Spleen (tissue), 11 donors: ENCODE data around the gene PHC2. TPM values are rescaled to one million over a fixed set of nuclear protein-coding genes. Genes with fewer than 3 reads are reported as not detected.

Experiments used
- DNase-seq: peaks from one replicate; pipeline ENCODE4 v3.0.0-alpha.2; 2020
- H3K27ac ChIP-seq, 8 donors: fragments of 200-600 bp; sonication (generic) in 7 of 8; 1 replicate in 4 of 8; 2 replicates in 4 of 8; pipeline versions ENCODE4 v1.5.0 to v1.8.0; 2016 to 2021; ENCODE audit warnings: inconsistent platforms in 4 of 8, mild to moderate bottlenecking in 4 of 8, moderate library complexity in 1 of 8
- H3K27me3 ChIP-seq, 7 donors: fragments of 200-600 bp; sonication (generic) in 6 of 7; replicated peaks in 1 of 7; 1 replicate in 4 of 7; 2 replicates in 3 of 7; pipeline versions ENCODE4 v1.5.0 to v1.8.0; 2016 to 2021; ENCODE audit warnings: inconsistent platforms in 3 of 7, mild to moderate bottlenecking in 1 of 7
- H3K36me3 ChIP-seq, 6 donors: fragments of 200-600 bp; sonication (generic) in 5 of 6; 1 replicate in 4 of 6; 2 replicates in 2 of 6; pipeline versions ENCODE4 v1.5.0 to v1.8.0; 2016 to 2021; ENCODE audit warnings: inconsistent platforms in 2 of 6
- H3K4me1 ChIP-seq, 6 donors: fragments of 200-600 bp; sonication (generic) in 5 of 6; 1 replicate in 3 of 6; 2 replicates in 3 of 6; pipeline versions ENCODE4 v1.5.0 to v1.8.0; 2016 to 2021; ENCODE audit warnings: inconsistent platforms in 3 of 6
- H3K4me3 ChIP-seq, 8 donors: fragments of 200-600 bp; sonication (generic) in 7 of 8; 1 replicate in 4 of 8; 2 replicates in 4 of 8; pipeline versions ENCODE4 v1.5.0 to v1.8.0; 2016 to 2021; ENCODE audit warnings: inconsistent platforms in 4 of 8, mild to moderate bottlenecking in 4 of 8, moderate library complexity in 2 of 8
- H3K9me3 ChIP-seq, 8 donors: fragments of 200-600 bp; sonication (generic) in 7 of 8; 1 replicate in 4 of 8; 2 replicates in 4 of 8; pipeline versions ENCODE4 v1.5.0 to v1.8.0; 2016 to 2021; ENCODE audit warnings: inconsistent platforms in 4 of 8
- POLR2A ChIP-seq, 3 donors: fragments of 450-650 bp; IDR thresholded peaks; one replicate each; pipeline ENCODE4 v1.5.1; 2017; ENCODE audit warnings: antibody characterized with exemption in 3 of 3, mild to moderate bottlenecking in 1 of 3
- POLR2AphosphoS5 ChIP-seq, 3 donors: sonication (generic); formaldehyde crosslinking; IDR thresholded peaks; one replicate each; pipeline ENCODE4 v1.5.1; 2017; ENCODE audit warnings: antibody characterized with exemption in 3 of 3
- WGBS, 5 donors: extraction: QIAGEN DNeasy Blood & Tissue Kit in 3 of 5; methylation state at CpG; one replicate each; pipeline versions ENCODE4 v1.1.5 to v1.1.7; 2013 to 2018; 5-methylcytosine and 5-hydroxymethylcytosine counted together
- intact Hi-C: fragments of 100-400 bp; cut with DNase I; formaldehyde crosslinking; loops from one replicate; pipeline ENCODE4 v1.15.0; 2023; ENCODE audit warnings: low total_unique reads
- polyA plus RNA-seq, 3 donors: library from polyadenylated mRNA; stranded (reverse); fragments of 200-250 nt; gene quantifications; one replicate each; pipeline ENCODE4 v1.2.1, GENCODE V29; 2013
- total RNA-seq, 7 donors: library from RNA; depleted of rRNA in 3 of 7; stranded (reverse); fragments of >200 nt in 3 of 7; fragmentation: NEBNext Ultra II Directional in 4 of 7; extraction: Animal tissue kit (Norgen Biotek cat#: 25700) in 4 of 7; gene quantifications; one replicate each; pipeline versions ENCODE4 v1.1.0 to v1.2.1, GENCODE V29; 2016 to 2021
- TF ChIP-seq, protein P1 (sequence below), 11 experiments: fragments of 200-600 bp in 7 of 11; fragments of 450-650 bp in 4 of 11; sonication (generic) in 4 of 11; IDR thresholded peaks in 8 of 11; conservative IDR thresholded peaks in 3 of 11; 1 replicate in 7 of 11; 2 replicates in 4 of 11; pipeline versions ENCODE4 v1.4.0 to v1.8.0; 2016 to 2021; ENCODE audit warnings: antibody characterized with exemption in 11 of 11, inconsistent platforms in 4 of 11, mild to moderate bottlenecking in 1 of 11
- donor health status: healthy with polysubstance abuse.
- donor health status: DM: no; HTN: no; CAD: no; lungs with moderate emphysema.
- donor health status: DM: no; HTN: no; CAD: no.
- donor health status: Bipolar disorder and iron deficiency.
- donor health status: healthy.
- donor health status: DM: no; HTN: no; CAD: no.
- donor health status: DM: yes; HTN: yes; CAD: no.

The PHC2 gene
- total and polyA plus RNA-seq, 10 donors, result 51.1 to 272 (median 136) TPM

GRCh38 chr1:33346533-33346926 is 84.4 kb downstream of the PHC2 start:
- no peak for TF ChIP-seq POLR2A (IDR thresholded peaks at IDR 0.05)
- TF ChIP-seq, protein P1, sequence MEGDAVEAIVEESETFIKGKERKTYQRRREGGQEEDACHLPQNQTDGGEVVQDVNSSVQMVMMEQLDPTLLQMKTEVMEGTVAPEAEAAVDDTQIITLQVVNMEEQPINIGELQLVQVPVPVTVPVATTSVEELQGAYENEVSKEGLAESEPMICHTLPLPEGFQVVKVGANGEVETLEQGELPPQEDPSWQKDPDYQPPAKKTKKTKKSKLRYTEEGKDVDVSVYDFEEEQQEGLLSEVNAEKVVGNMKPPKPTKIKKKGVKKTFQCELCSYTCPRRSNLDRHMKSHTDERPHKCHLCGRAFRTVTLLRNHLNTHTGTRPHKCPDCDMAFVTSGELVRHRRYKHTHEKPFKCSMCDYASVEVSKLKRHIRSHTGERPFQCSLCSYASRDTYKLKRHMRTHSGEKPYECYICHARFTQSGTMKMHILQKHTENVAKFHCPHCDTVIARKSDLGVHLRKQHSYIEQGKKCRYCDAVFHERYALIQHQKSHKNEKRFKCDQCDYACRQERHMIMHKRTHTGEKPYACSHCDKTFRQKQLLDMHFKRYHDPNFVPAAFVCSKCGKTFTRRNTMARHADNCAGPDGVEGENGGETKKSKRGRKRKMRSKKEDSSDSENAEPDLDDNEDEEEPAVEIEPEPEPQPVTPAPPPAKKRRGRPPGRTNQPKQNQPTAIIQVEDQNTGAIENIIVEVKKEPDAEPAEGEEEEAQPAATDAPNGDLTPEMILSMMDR (IDR thresholded peaks at IDR 0.05 in 8 of 11, conservative IDR thresholded peaks at IDR 0.05 in 3 of 11), result no peak
- no peak for TF ChIP-seq POLR2AphosphoS5 (IDR thresholded peaks at IDR 0.05)
- no peaks in the 10 kb centered on the region for H3K9me3 ChIP-seq
- H3K4me1 ChIP-seq, result peaks cover 41 to 92% (median 79%) of the 10 kb centered on the region in 6 donors
- H3K27me3 ChIP-seq, result no peaks in the 10 kb centered on the region
- H3K36me3 ChIP-seq, result peaks cover 0 to 48% (median 4%) of the 10 kb centered on the region in 6 donors
- WGBS, 5 donors, result 55 to 63% (median 56%) methylated on average over 3 of the region's 3 CpGs
- peak overlapping the region; percentile 65 to 99 (median 98) for H3K27ac ChIP-seq
- peak overlapping the region in 4 of 8 donors; percentile 73 to 93 (median 86) for H3K4me3 ChIP-seq
- no peak for DNase-seq
- intact Hi-C loops, result no loop called here

DNA sequence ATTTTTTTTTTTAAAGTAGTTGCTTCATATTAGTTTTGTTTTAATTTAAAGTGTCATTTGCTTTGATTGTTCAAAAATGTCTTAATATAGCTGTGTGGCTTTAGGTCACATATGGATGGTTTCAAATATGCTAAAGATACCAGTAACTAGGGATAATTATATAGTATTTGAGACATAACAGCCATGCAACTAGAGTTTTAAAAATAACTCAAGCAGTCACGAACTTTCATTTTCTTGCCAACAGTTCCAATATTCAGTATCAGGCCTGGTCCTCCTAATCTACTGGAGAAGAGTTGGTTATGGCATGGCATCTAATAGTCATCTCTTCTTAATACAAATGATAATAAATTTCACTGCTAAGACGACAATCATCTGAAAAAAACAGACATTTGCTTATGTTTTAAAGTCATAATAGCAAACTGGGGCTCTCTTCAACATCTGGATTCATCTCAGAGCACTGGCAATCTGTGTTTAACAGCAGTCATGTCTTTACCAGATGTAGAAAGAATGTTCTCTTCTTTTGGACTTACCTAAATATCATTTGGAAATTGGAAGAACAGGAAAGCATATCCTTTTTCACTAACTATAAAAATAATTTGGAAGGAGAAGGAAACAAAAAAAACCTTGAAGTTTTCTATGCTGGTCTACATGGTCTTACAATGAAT is 85.9 kb downstream of the PHC2 start:
- 47 to 67% (median 64%) methylated on average over 2 of the region's 2 CpGs for WGBS, 5 donors
- no peak overlapping the region for H3K4me3 ChIP-seq

GRCh38 chr1:33343539-33343938 is 87.4 kb downstream of the PHC2 start:
- H3K4me1 ChIP-seq, result peaks cover 46 to 100% (median 94%) of the 10 kb centered on the region in 6 donors
- H3K27me3 ChIP-seq, result no peaks in the 10 kb centered on the region
- TF ChIP-seq POLR2A (IDR thresholded peaks at IDR 0.05) (no peak), POLR2AphosphoS5 (IDR thresholded peaks at IDR 0.05) (peak in 1 of 3 donors; percentile 39)
- TF ChIP-seq, protein P1 (IDR thresholded peaks at IDR 0.05 in 8 of 11, conservative IDR thresholded peaks at IDR 0.05 in 3 of 11), result no peak
- H3K27ac ChIP-seq, result peak overlapping the region; percentile 31 to 99 (median 94)
- H3K4me3 ChIP-seq, result peak overlapping the region in 1 of 8 donors; percentile 24
- intact Hi-C loops, result no loop called here
- WGBS, 5 donors, result 24 to 67% (median 37%) methylated on average over 5 of the region's 5 CpGs
- no peaks in the 10 kb centered on the region for H3K9me3 ChIP-seq
- DNase-seq, result no peak
- H3K36me3 ChIP-seq, result peaks cover 0 to 66% (median 4%) of the 10 kb centered on the region in 6 donors

More for the DNA sequence above, 85.9 kb downstream of the PHC2 start:
- TF ChIP-seq, protein P1 (IDR thresholded peaks at IDR 0.05 in 8 of 11, conservative IDR thresholded peaks at IDR 0.05 in 3 of 11), result no peak
- TF ChIP-seq POLR2AphosphoS5 (IDR thresholded peaks at IDR 0.05), result no peak
- TF ChIP-seq POLR2A (IDR thresholded peaks at IDR 0.05), result no peak
- Histone ChIP-seq H3K27ac (peak overlapping the region in 7 of 8 donors; percentile 36 to 99 (median 98)), H3K9me3 (no peaks in the 10 kb centered on the region), H3K4me1 (peaks cover 39 to 93% (median 83%) of the 10 kb centered on the region in 6 donors), H3K36me3 (peaks cover 0 to 63% (median 4%) of the 10 kb centered on the region in 6 donors), H3K27me3 (no peaks in the 10 kb centered on the region)
- intact Hi-C loops, result no loop called here
- DNase-seq, result no peak

DNA sequence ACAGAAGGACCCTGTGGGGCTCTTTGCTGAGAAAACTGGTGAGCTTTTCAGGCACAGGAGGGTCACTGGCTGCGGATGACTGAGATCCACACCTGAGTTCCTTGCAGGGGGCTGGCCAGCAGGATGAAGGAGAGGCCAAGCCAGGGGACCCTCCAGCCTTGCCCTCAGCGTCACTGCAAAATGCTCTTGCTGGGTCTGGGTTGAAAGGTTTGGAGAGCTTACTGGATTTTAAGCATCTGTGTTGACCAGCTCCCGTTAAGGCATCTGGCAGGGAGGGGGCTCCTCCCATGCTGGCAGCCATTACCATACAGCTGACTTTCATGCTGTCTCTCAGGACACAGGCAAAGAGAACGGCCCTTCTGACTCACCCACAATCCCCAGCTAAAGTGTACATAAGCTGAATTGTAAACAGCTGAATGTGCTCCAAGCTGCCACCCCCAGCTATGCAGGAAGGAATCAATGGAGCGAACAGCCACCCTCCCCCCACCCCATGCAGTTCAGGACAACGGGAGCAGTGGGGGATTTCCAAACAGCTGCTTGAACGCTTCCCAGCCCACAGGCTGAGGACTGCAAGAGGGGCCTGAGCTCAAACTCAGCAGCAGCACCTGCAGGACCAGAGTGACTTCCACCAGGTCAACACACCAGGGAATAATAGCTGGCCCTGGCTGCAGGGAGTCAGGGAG is 88.7 kb downstream of the PHC2 start:
- Histone ChIP-seq H3K27me3 (no peaks in the 10 kb centered on the region), H3K36me3 (peaks cover 0 to 66% (median 4%) of the 10 kb centered on the region in 6 donors), H3K27ac (peak overlapping the region; percentile 24 to 99 (median 94)), H3K4me1 (peaks cover 59 to 100% (median 92%) of the 10 kb centered on the region in 6 donors), H3K9me3 (no peaks in the 10 kb centered on the region), H3K4me3 (peak overlapping the region in 4 of 8 donors; percentile 7 to 42 (median 9))
- TF ChIP-seq POLR2AphosphoS5 (IDR thresholded peaks at IDR 0.05) (peak; percentile 25 to 46 (median 43)), POLR2A (IDR thresholded peaks at IDR 0.05) (no peak)
- 43 to 70% (median 46%) methylated on average over 2 to 7 of the region's 7 CpGs for WGBS, 5 donors
- intact Hi-C loops, result no loop called here
- DNase-seq, result no peak
